Measurements from ENCODE around the gene PUM2. TPM values are rescaled to one million over a fixed set of nuclear protein-coding genes. Genes with fewer than 3 reads are reported as not detected.

PUM2 gene
- total RNA-seq, 2 donors from 2014 or later: 114 to 126 TPM

DNA sequence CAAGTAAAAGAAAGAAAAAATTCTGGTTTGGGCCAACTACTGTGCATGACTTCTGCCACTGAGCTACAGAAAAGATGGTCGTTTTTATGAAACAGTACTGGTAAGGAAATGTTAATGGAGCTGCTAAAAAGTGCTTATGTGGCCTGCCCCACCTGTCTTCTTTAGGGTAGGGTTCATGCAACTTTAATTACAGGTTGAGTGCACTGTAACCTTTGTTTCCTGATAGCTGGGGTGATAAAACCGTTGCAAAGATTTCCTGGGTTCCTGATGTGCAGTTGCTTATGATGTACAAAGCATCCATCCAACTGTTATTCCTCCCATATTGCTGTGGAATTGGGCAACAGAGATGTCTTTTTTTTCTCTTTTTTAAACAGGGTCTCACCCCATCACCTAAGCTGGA lies 34.3 kb upstream of the PUM2 start:
- Histone ChIP-seq H3K9ac (ENCODE audit: extremely low read depth, low read length, poor library complexity, severe bottlenecking) (no peak overlapping the region), H3K36me3 (ENCODE audit: control insufficient read depth, insufficient read depth, low read length) (no peaks in the 10 kb centered on the region), H3K9me3 (ENCODE audit: control insufficient read depth, low read length) (no peaks in the 10 kb centered on the region), H3K27ac (ENCODE audit: low read depth, low read length) (no peak overlapping the region), H3K4me3 (ENCODE audit: low read length) (no peak overlapping the region), H3K4me1 (ENCODE audit: control insufficient read depth, insufficient read depth, low read length) (no peaks in the 10 kb centered on the region), H3K27me3 (ENCODE audit: control insufficient read depth, insufficient read depth, low read length, poor library complexity, severe bottlenecking) (no peaks in the 10 kb centered on the region)
- DNase-seq: no peak
- H3K27ac Mint-ChIP-seq: no peak overlapping the region
- 70 to 92% methylated on average over 2 of the region's 2 CpGs for WGBS, 2 experiments (ENCODE audit: insufficient coverage in 1 of 2, insufficient read length in 1 of 2)
- H3K27me3 Mint-ChIP-seq (ENCODE audit: insufficient read depth): peaks cover 2% of the 10 kb centered on the region
- no peak overlapping the region for H3K4me3 Mint-ChIP-seq
- H3K4me1 Mint-ChIP-seq: peaks cover 9% of the 10 kb centered on the region
- H3K9me3 Mint-ChIP-seq: no peaks in the 10 kb centered on the region
- no peaks in the 10 kb centered on the region for H3K36me3 Mint-ChIP-seq (ENCODE audit: low read depth)
- TF ChIP-seq, protein P1, sequence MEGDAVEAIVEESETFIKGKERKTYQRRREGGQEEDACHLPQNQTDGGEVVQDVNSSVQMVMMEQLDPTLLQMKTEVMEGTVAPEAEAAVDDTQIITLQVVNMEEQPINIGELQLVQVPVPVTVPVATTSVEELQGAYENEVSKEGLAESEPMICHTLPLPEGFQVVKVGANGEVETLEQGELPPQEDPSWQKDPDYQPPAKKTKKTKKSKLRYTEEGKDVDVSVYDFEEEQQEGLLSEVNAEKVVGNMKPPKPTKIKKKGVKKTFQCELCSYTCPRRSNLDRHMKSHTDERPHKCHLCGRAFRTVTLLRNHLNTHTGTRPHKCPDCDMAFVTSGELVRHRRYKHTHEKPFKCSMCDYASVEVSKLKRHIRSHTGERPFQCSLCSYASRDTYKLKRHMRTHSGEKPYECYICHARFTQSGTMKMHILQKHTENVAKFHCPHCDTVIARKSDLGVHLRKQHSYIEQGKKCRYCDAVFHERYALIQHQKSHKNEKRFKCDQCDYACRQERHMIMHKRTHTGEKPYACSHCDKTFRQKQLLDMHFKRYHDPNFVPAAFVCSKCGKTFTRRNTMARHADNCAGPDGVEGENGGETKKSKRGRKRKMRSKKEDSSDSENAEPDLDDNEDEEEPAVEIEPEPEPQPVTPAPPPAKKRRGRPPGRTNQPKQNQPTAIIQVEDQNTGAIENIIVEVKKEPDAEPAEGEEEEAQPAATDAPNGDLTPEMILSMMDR (conservative IDR thresholded peaks at IDR 0.05): no peak

DNA sequence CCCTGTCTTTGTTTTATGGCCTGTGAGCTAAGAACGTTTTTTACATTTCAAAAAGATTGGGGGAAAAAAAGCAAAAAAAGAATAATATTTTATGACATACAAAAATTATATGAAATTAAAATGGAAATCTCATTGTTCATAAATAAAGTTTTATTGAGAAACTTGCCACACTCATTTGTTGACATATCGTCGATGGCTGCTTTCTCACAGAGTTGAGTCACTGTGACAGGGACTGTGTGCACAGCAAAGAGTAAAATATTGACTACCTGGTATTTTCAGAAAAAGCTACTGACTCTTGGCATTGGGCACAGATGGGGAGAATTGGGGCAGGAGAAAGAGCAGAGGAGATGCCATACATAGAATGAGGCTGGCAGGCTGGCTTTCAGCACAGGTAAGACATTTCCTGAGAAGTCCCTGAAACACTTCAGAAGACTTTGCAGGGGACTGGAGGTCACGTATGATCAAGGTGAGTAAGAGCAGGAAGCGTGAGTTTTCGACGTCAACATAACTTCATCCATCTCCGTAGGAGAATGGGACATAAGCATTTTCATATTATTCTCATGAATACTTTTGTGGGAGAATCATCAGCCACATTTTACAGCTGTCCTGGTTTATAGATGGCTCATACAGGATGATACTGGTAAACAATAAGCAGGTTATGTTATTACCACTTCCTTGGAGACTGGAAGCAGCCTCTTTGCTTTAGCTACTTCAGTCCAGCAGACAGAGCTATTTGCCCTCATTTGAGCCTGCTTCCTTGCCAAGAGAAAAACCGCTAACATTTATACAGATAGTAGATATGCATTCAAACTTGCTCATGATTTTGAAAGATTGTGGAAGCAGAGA lies 32.5 kb upstream of the PUM2 start:
- Histone ChIP-seq H3K27ac (ENCODE audit: low read depth, low read length) (no peak overlapping the region), H3K27me3 (ENCODE audit: control insufficient read depth, insufficient read depth, low read length, poor library complexity, severe bottlenecking) (no peaks in the 10 kb centered on the region), H3K9me3 (ENCODE audit: control insufficient read depth, low read length) (no peaks in the 10 kb centered on the region), H3K4me3 (ENCODE audit: low read length) (no peak overlapping the region), H3K4me1 (ENCODE audit: control insufficient read depth, insufficient read depth, low read length) (no peaks in the 10 kb centered on the region), H3K9ac (ENCODE audit: extremely low read depth, low read length, poor library complexity, severe bottlenecking) (no peak overlapping the region), H3K36me3 (ENCODE audit: control insufficient read depth, insufficient read depth, low read length) (no peaks in the 10 kb centered on the region)
- H3K36me3 Mint-ChIP-seq (ENCODE audit: low read depth): no peaks in the 10 kb centered on the region
- H3K27me3 Mint-ChIP-seq (ENCODE audit: insufficient read depth): peaks cover 2% of the 10 kb centered on the region
- no peak overlapping the region for H3K4me3 Mint-ChIP-seq
- TF ChIP-seq, protein P1 (conservative IDR thresholded peaks at IDR 0.05): no peak
- DNase-seq: no peak
- H3K9me3 Mint-ChIP-seq: no peaks in the 10 kb centered on the region
- 93 to 98% methylated on average over 7 to 8 of the region's 9 CpGs for WGBS, 2 experiments (ENCODE audit: insufficient coverage in 1 of 2, insufficient read length in 1 of 2)
- H3K27ac Mint-ChIP-seq: no peak overlapping the region
- H3K4me1 Mint-ChIP-seq: peaks cover 17% of the 10 kb centered on the region

DNA sequence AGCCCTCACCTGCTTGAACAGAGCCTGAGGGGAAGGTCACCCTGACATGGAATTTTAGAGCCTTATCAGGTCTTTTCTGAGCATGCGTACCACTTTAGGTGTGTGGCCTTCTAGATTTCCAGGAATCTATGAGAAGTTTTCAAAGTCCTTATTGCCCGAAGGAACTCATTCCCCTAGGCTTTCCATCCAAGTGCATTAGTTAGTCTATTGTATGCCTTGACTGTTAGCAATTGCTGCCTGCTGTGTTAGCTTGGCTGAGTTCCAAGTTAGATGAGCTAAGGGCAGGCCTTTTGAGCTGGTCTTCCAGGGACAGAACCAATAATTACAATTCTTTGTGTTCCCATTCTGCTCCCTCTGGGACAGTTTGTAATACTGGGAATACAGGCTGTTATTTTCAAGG lies 30.8 kb upstream of the PUM2 start:
- no peak overlapping the region for H3K4me3 ChIP-seq (ENCODE audit: low read length)

More for the DNA sequence above, 30.8 kb upstream of the PUM2 start:
- Mint-ChIP-seq H3K4me1 (peaks cover 21% of the 10 kb centered on the region), H3K36me3 (ENCODE audit: low read depth) (no peaks in the 10 kb centered on the region), H3K9me3 (no peaks in the 10 kb centered on the region), H3K27ac (no peak overlapping the region), H3K27me3 (ENCODE audit: insufficient read depth) (peaks cover 2% of the 10 kb centered on the region), H3K4me3 (no peak overlapping the region)
- WGBS, 2 experiments (ENCODE audit: insufficient coverage in 1 of 2, insufficient read length in 1 of 2): 83 to 86% methylated on average over 1 to 2 of the region's 2 CpGs
- peak overlapping the region; percentile 59 for H3K27ac ChIP-seq (ENCODE audit: low read depth, low read length)
- TF ChIP-seq, protein P1 (conservative IDR thresholded peaks at IDR 0.05): no peak
- DNase-seq: no peak
- no peaks in the 10 kb centered on the region for H3K36me3 ChIP-seq (ENCODE audit: control insufficient read depth, insufficient read depth, low read length)
- no peaks in the 10 kb centered on the region for H3K4me1 ChIP-seq (ENCODE audit: control insufficient read depth, insufficient read depth, low read length)
- H3K9ac ChIP-seq (ENCODE audit: extremely low read depth, low read length, poor library complexity, severe bottlenecking): no peak overlapping the region
- no peaks in the 10 kb centered on the region for H3K27me3 ChIP-seq (ENCODE audit: control insufficient read depth, insufficient read depth, low read length, poor library complexity, severe bottlenecking)
- H3K9me3 ChIP-seq (ENCODE audit: control insufficient read depth, low read length): no peaks in the 10 kb centered on the region

All from endodermal cell (in vitro differentiated cells).